WTC11 (cell line): Measurements from ENCODE around the gene SMARCA4. TPM values are rescaled to one million over a fixed set of nuclear protein-coding genes. Genes with fewer than 3 reads are reported as not detected.
A peak's percentile ranks its signal among the peaks of the same experiment; 100 is the strongest.

Source experiments
- ATAC-seq: fragments of 200-7000 bp; cut with Tn5 transposase; 2 replicates; pipeline ENCODE4 v1.10.0; 2021; ENCODE audit warnings: mild to moderate bottlenecking, moderate library complexity
- CTCF ChIA-PET: fragments of 300-600 bp; sonication (Branson Sonifier 250); formaldehyde crosslinking; loops from one replicate; lab custom pipeline; 2021; ENCODE audit warnings: antibody characterized with exemption; lab: Charles Lee
- POLR2A ChIA-PET: fragments of 350-600 bp; sonication (Branson Sonifier 250); formaldehyde crosslinking; loops from one replicate; lab custom pipeline; 2021; ENCODE audit warnings: antibody characterized with exemption; lab: Charles Lee
- DNase-seq: peaks from one replicate; pipeline ENCODE4 v3.0.0; 2021; ENCODE audit warnings: low spot score
- H3K27ac Mint-ChIP-seq: 2 replicates; pipeline ENCODE4 v1.8.0; 2021; ENCODE audit warnings: mixed read lengths
- H3K27me3 Mint-ChIP-seq: 2 replicates; pipeline ENCODE4 v1.8.0; 2021; ENCODE audit warnings: low read depth, mild to moderate bottlenecking, moderate library complexity, mixed read lengths
- H3K36me3 Mint-ChIP-seq: 2 replicates; pipeline ENCODE4 v1.8.0; 2021; ENCODE audit warnings: mixed read lengths
- H3K4me1 Mint-ChIP-seq: 2 replicates; pipeline ENCODE4 v1.8.0; 2022; ENCODE audit warnings: mixed read lengths
- H3K4me3 Mint-ChIP-seq: 2 replicates; pipeline ENCODE4 v1.8.0; 2021; ENCODE audit warnings: mild to moderate bottlenecking, moderate library complexity, mixed read lengths
- H3K9me3 Mint-ChIP-seq: 2 replicates; pipeline ENCODE4 v1.8.0; 2021; ENCODE audit warnings: mixed read lengths
- ARID4B ChIP-seq: sonication (generic); formaldehyde crosslinking; IDR thresholded peaks from 2 replicates; pipeline ENCODE4 v1.8.0; 2023; ENCODE audit warnings: missing genetic modification reagents, mild to moderate bottlenecking, borderline replicate concordance
- ATF2 ChIP-seq: sonication (generic); formaldehyde crosslinking; IDR thresholded peaks from 2 replicates; pipeline ENCODE4 v1.8.1; 2022; ENCODE audit warnings: low read depth, missing genetic modification reagents, borderline replicate concordance
- CBFB ChIP-seq: sonication (generic); formaldehyde crosslinking; IDR thresholded peaks from 2 replicates; pipeline ENCODE4 v1.8.1; 2022; ENCODE audit warnings: mild to moderate bottlenecking, low read depth, missing genetic modification reagents
- CREM ChIP-seq: sonication (generic); formaldehyde crosslinking; IDR thresholded peaks from 2 replicates; pipeline ENCODE4 v1.8.1; 2022; ENCODE audit warnings: mild to moderate bottlenecking, missing genetic modification reagents, moderate library complexity
- ETV6 ChIP-seq: sonication (generic); formaldehyde crosslinking; IDR thresholded peaks from 2 replicates; pipeline ENCODE4 v1.8.1; 2022; ENCODE audit warnings: mild to moderate bottlenecking, missing genetic modification reagents
- FOXP1 ChIP-seq: sonication (generic); formaldehyde crosslinking; IDR thresholded peaks from 2 replicates; pipeline ENCODE4 v1.8.0; 2022; ENCODE audit warnings: missing genetic modification reagents, mild to moderate bottlenecking, moderate library complexity, borderline replicate concordance
- GABPB1 ChIP-seq: sonication (generic); formaldehyde crosslinking; IDR thresholded peaks from 2 replicates; pipeline ENCODE4 v1.8.1; 2023; ENCODE audit warnings: mild to moderate bottlenecking, missing genetic modification reagents
- JAZF1 ChIP-seq: fragments of 250-450 bp; sonication (Bioruptor Pico); IDR thresholded peaks from 2 replicates; pipeline ENCODE4 v1.9.0; 2021; ENCODE audit warnings: moderate library complexity, mild to moderate bottlenecking, inconsistent platforms
- JUN ChIP-seq: sonication (generic); formaldehyde crosslinking; IDR thresholded peaks from 2 replicates; pipeline ENCODE4 v1.8.0; 2023; ENCODE audit warnings: mild to moderate bottlenecking, missing genetic modification reagents
- MYBL2 ChIP-seq: sonication (generic); formaldehyde crosslinking; IDR thresholded peaks from 2 replicates; pipeline ENCODE4 v1.8.1; 2023; ENCODE audit warnings: mild to moderate bottlenecking, moderate library complexity, missing genetic modification reagents
- NFYB ChIP-seq: sonication (generic); formaldehyde crosslinking; conservative IDR thresholded peaks from 2 replicates; pipeline ENCODE4 v1.8.0; 2022; ENCODE audit warnings: low read depth, missing genetic modification reagents
- NR3C1 ChIP-seq: sonication (generic); formaldehyde crosslinking; conservative IDR thresholded peaks from 2 replicates; pipeline ENCODE4 v1.8.1; 2023; ENCODE audit warnings: low read depth, mild to moderate bottlenecking, missing genetic modification reagents
- OVOL2 ChIP-seq: fragments of 250-450 bp; sonication (Bioruptor Pico); IDR thresholded peaks from 2 replicates; pipeline ENCODE4 v1.9.0; 2021; ENCODE audit warnings: mild to moderate bottlenecking, borderline replicate concordance
- SMAD4 ChIP-seq: sonication (generic); formaldehyde crosslinking; IDR thresholded peaks from 2 replicates; pipeline ENCODE4 v1.8.0; 2022; ENCODE audit warnings: mild to moderate bottlenecking, missing genetic modification reagents
- ZNF121 ChIP-seq: sonication (generic); formaldehyde crosslinking; IDR thresholded peaks from 2 replicates; pipeline ENCODE4 v1.8.0; 2023; ENCODE audit warnings: missing genetic modification reagents
- ZNF263 ChIP-seq: sonication (generic); formaldehyde crosslinking; IDR thresholded peaks from 2 replicates; pipeline ENCODE4 v1.8.1; 2022; ENCODE audit warnings: low read depth, mild to moderate bottlenecking, moderate library complexity, missing genetic modification reagents
- ZNF396 ChIP-seq: fragments of 250-450 bp; sonication (Bioruptor Pico); IDR thresholded peaks from 2 replicates; pipeline ENCODE4 v1.8.0; 2021; ENCODE audit warnings: mild to moderate bottlenecking, moderate library complexity, borderline replicate concordance
- ZNF416 ChIP-seq: fragments of 250-450 bp; sonication (Bioruptor Pico); IDR thresholded peaks from 2 replicates; pipeline ENCODE4 v1.9.0; 2021; ENCODE audit warnings: mild to moderate bottlenecking, inconsistent platforms
- total RNA-seq: library from RNA; stranded (reverse); gene quantifications from 3 replicates; pipeline ENCODE4 v1.2.3, GENCODE V29; 2021
- TF ChIP-seq, protein P1 (sequence below): sonication (generic); formaldehyde crosslinking; IDR thresholded peaks from 2 replicates; pipeline ENCODE4 v1.8.1; 2023; ENCODE audit warnings: mild to moderate bottlenecking, missing genetic modification reagents, moderate library complexity
- TF ChIP-seq, protein P2 (sequence below): sonication (generic); formaldehyde crosslinking; IDR thresholded peaks from 2 replicates; pipeline ENCODE4 v1.8.0; 2022; ENCODE audit warnings: mild to moderate bottlenecking, missing genetic modification reagents
- TF ChIP-seq, protein P3 (sequence below): sonication (generic); formaldehyde crosslinking; IDR thresholded peaks from 2 replicates; pipeline ENCODE4 v1.8.1; 2023; ENCODE audit warnings: mild to moderate bottlenecking, missing genetic modification reagents
- TF ChIP-seq, protein P4 (sequence below): fragments of 250-450 bp; sonication (Bioruptor Pico); IDR thresholded peaks from 2 replicates; pipeline ENCODE4 v1.9.0; 2021; ENCODE audit warnings: moderate library complexity, mild to moderate bottlenecking, inconsistent platforms, borderline replicate concordance
- TF ChIP-seq, protein P5 (sequence below): sonication (generic); formaldehyde crosslinking; IDR thresholded peaks from 2 replicates; pipeline ENCODE4 v1.8.0; 2022; ENCODE audit warnings: missing genetic modification reagents

The SMARCA4 gene
- total RNA-seq, 1 experiment from 2014 or later: 295 TPM

- peak overlapping the region; percentile 86 for H3K27ac Mint-ChIP-seq
- no peak overlapping the region for H3K4me3 Mint-ChIP-seq
- H3K36me3 Mint-ChIP-seq: peaks cover 53% of the 10 kb centered on the region
- DNase-seq (no peak), ATAC-seq (no peak)
- ChIA-PET CTCF (interaction anchor here (0.6 to 3.8 kb wide), 3 partner anchors 24 to 158 kb away, joined by 3 to 22 read pairs (median 5); no protein-coding TSS in a partner anchor), POLR2A (no interaction called here)
- TF ChIP-seq ARID4B (CRISPR knock-in tag): no peak
- TF ChIP-seq, protein P1, sequence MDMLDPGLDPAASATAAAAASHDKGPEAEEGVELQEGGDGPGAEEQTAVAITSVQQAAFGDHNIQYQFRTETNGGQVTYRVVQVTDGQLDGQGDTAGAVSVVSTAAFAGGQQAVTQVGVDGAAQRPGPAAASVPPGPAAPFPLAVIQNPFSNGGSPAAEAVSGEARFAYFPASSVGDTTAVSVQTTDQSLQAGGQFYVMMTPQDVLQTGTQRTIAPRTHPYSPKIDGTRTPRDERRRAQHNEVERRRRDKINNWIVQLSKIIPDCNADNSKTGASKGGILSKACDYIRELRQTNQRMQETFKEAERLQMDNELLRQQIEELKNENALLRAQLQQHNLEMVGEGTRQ: no peak
- no peak for TF ChIP-seq NR3C1 (CRISPR knock-in tag)
- TF ChIP-seq ZNF416 (CRISPR knock-in tag): no peak
- TF ChIP-seq, protein P2, sequence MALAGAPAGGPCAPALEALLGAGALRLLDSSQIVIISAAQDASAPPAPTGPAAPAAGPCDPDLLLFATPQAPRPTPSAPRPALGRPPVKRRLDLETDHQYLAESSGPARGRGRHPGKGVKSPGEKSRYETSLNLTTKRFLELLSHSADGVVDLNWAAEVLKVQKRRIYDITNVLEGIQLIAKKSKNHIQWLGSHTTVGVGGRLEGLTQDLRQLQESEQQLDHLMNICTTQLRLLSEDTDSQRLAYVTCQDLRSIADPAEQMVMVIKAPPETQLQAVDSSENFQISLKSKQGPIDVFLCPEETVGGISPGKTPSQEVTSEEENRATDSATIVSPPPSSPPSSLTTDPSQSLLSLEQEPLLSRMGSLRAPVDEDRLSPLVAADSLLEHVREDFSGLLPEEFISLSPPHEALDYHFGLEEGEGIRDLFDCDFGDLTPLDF (CRISPR knock-in tag): no peak
- TF ChIP-seq SMAD4 (CRISPR knock-in tag): no peak
- TF ChIP-seq, protein P3, sequence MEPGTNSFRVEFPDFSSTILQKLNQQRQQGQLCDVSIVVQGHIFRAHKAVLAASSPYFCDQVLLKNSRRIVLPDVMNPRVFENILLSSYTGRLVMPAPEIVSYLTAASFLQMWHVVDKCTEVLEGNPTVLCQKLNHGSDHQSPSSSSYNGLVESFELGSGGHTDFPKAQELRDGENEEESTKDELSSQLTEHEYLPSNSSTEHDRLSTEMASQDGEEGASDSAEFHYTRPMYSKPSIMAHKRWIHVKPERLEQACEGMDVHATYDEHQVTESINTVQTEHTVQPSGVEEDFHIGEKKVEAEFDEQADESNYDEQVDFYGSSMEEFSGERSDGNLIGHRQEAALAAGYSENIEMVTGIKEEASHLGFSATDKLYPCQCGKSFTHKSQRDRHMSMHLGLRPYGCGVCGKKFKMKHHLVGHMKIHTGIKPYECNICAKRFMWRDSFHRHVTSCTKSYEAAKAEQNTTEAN: no peak
- TF ChIP-seq, protein P4, sequence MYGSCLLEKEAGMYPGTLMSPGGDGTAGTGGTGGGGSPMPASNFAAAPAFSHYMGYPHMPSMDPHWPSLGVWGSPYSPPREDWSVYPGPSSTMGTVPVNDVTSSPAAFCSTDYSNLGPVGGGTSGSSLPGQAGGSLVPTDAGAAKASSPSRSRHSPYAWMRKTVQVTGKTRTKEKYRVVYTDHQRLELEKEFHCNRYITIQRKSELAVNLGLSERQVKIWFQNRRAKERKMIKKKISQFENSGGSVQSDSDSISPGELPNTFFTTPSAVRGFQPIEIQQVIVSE (CRISPR knock-in tag): no peak
- TF ChIP-seq ETV6 (CRISPR knock-in tag): no peak
- TF ChIP-seq ZNF121 (CRISPR knock-in tag): no peak
- no peak for TF ChIP-seq JAZF1 (CRISPR knock-in tag)
- TF ChIP-seq ZNF263 (CRISPR knock-in tag): no peak
- TF ChIP-seq CBFB: no peak
- no peak for TF ChIP-seq MYBL2 (CRISPR knock-in tag)
- no peak for TF ChIP-seq OVOL2 (CRISPR knock-in tag)
- TF ChIP-seq ZNF396 (CRISPR knock-in tag): no peak
- TF ChIP-seq JUN: no peak
- no peak for TF ChIP-seq NFYB
- H3K4me1 Mint-ChIP-seq: peaks cover 46% of the 10 kb centered on the region
- H3K27me3 Mint-ChIP-seq: no peaks in the 10 kb centered on the region
- H3K9me3 Mint-ChIP-seq: no peaks in the 10 kb centered on the region
Measured at GRCh38 chr19:11094520-11094894, 133.7 kb downstream of the SMARCA4 start.

DNA sequence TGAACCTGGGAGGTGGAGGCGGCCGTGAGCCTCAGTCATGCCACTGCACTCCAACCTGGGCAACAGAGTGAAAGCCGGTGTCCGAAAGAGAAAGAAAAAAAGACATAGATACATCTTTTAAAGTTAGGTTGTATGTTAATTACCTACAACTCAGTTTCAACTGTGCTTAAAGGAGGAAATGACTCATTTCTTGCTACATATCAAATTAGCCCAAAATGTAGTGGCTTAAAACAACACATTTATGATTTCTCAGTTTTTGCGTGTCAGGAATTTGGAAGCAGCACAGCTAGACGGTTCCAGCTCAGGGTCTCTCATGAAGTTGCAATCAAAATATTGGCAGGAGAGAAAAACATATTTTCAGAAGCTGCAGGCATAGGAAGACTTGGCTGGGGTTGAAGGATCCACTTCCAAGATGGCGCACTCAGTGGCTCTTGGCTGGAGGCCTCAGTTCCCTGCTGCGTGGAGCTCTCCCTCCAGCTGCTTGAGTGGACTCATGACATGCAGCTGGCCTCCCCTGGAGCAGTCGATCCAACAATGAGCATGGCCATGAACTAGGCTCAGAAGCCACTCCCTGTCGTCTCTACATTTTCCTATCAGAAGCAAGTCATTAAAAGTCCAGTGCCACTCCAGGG is 135.5 kb downstream of the SMARCA4 start:
- peaks cover 42% of the 10 kb centered on the region for H3K4me1 Mint-ChIP-seq
- ChIA-PET CTCF (interaction anchor here (1.7 to 3.8 kb wide), 2 partner anchors 30 to 61 kb away, joined by 10 to 22 read pairs; no protein-coding TSS in a partner anchor), POLR2A (no interaction called here)
- H3K4me3 Mint-ChIP-seq: no peak overlapping the region
- ATAC-seq (no peak), DNase-seq (no peak)
- no peaks in the 10 kb centered on the region for H3K27me3 Mint-ChIP-seq
- peaks cover 67% of the 10 kb centered on the region for H3K36me3 Mint-ChIP-seq
- peak overlapping the region; percentile 90 for H3K27ac Mint-ChIP-seq
- no peaks in the 10 kb centered on the region for H3K9me3 Mint-ChIP-seq
- TF ChIP-seq CREM (CRISPR knock-in tag) (no peak), FOXP1 (no peak), GABPB1 (CRISPR knock-in tag) (no peak), ATF2 (CRISPR knock-in tag) (no peak)
- TF ChIP-seq, protein P5, sequence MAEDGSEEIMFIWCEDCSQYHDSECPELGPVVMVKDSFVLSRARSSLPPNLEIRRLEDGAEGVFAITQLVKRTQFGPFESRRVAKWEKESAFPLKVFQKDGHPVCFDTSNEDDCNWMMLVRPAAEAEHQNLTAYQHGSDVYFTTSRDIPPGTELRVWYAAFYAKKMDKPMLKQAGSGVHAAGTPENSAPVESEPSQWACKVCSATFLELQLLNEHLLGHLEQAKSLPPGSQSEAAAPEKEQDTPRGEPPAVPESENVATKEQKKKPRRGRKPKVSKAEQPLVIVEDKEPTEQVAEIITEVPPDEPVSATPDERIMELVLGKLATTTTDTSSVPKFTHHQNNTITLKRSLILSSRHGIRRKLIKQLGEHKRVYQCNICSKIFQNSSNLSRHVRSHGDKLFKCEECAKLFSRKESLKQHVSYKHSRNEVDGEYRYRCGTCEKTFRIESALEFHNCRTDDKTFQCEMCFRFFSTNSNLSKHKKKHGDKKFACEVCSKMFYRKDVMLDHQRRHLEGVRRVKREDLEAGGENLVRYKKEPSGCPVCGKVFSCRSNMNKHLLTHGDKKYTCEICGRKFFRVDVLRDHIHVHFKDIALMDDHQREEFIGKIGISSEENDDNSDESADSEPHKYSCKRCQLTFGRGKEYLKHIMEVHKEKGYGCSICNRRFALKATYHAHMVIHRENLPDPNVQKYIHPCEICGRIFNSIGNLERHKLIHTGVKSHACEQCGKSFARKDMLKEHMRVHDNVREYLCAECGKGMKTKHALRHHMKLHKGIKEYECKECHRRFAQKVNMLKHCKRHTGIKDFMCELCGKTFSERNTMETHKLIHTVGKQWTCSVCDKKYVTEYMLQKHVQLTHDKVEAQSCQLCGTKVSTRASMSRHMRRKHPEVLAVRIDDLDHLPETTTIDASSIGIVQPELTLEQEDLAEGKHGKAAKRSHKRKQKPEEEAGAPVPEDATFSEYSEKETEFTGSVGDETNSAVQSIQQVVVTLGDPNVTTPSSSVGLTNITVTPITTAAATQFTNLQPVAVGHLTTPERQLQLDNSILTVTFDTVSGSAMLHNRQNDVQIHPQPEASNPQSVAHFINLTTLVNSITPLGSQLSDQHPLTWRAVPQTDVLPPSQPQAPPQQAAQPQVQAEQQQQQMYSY: no peak
